Measurements from ENCODE around the gene MACROD1.
A peak's percentile ranks its signal among the peaks of the same experiment; 100 is the strongest.

GRCh38 chr11:64148226-64148916, 17.5 kb downstream of the MACROD1 start:
- no peak for TF ChIP-seq MECOM (CRISPR knock-in tag; IDR thresholded peaks at IDR 0.05)
- TF ChIP-seq MAZ (CRISPR knock-in tag; conservative IDR thresholded peaks at IDR 0.05 in 1 of 2, IDR thresholded peaks at IDR 0.05 in 1 of 2): peak in 1 of 2 experiments; percentile 48; a peak in 1 of 4 replicates
- TF ChIP-seq POLR2A (conservative IDR thresholded peaks at IDR 0.05): no peak
- TF ChIP-seq, protein P1, sequence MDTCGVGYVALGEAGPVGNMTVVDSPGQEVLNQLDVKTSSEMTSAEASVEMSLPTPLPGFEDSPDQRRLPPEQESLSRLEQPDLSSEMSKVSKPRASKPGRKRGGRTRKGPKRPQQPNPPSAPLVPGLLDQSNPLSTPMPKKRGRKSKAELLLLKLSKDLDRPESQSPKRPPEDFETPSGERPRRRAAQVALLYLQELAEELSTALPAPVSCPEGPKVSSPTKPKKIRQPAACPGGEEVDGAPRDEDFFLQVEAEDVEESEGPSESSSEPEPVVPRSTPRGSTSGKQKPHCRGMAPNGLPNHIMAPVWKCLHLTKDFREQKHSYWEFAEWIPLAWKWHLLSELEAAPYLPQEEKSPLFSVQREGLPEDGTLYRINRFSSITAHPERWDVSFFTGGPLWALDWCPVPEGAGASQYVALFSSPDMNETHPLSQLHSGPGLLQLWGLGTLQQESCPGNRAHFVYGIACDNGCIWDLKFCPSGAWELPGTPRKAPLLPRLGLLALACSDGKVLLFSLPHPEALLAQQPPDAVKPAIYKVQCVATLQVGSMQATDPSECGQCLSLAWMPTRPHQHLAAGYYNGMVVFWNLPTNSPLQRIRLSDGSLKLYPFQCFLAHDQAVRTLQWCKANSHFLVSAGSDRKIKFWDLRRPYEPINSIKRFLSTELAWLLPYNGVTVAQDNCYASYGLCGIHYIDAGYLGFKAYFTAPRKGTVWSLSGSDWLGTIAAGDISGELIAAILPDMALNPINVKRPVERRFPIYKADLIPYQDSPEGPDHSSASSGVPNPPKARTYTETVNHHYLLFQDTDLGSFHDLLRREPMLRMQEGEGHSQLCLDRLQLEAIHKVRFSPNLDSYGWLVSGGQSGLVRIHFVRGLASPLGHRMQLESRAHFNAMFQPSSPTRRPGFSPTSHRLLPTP (IDR thresholded peaks at IDR 0.05; ENCODE audit: borderline replicate concordance, extremely low read depth, insufficient read length): no peak
- no peak for TF ChIP-seq ZBTB8A (IDR thresholded peaks at IDR 0.05; ENCODE audit: partially characterized antibody)
